ENCODE measurements around the gene GALNT13. TPM values are rescaled to one million over a fixed set of nuclear protein-coding genes. Genes with fewer than 3 reads are reported as not detected.

The GALNT13 gene
- polyA plus RNA-seq, 2 of the 4 experiments (the other 2 are of a cell fraction), result 12.1 to 15.6 TPM

GRCh38 chr2:154158101-154158500 lies 286.4 kb downstream of the GALNT13 start:
- peak overlapping the region; percentile 37 to 60 for H3K27ac ChIP-seq
- peak overlapping the region; percentile 40; the same call in 2 of the 3 replicates for H3K4me2 ChIP-seq
- FAIRE-seq, result no peak

GRCh38 chr2:154161286-154161685 lies 289.6 kb downstream of the GALNT13 start:
- Histone ChIP-seq H3K9me3 (no peaks in the 10 kb centered on the region), H3K4me1 (peaks cover 8% of the 10 kb centered on the region; the same call in 2 of the 3 replicates), H3K27ac (no peak overlapping the region), H3K4me3 (no peak overlapping the region), H3K4me2 (no peak overlapping the region)
- DNase-seq (ENCODE audit: low read depth in 1 of 2, low spot score in 1 of 2) (no peak), FAIRE-seq (no peak), ATAC-seq (no peak)
- CTCF ChIA-PET, result no interaction called here
- POLR2A ChIA-PET, result no interaction called here
- TF ChIP-seq JUN (IDR thresholded peaks at IDR 0.05), result no peak
- no peak for TF ChIP-seq ESRRA (IDR thresholded peaks at IDR 0.05; ENCODE audit: borderline replicate concordance, low read length)
- no peak for TF ChIP-seq CBX2 (IDR thresholded peaks at IDR 0.05; ENCODE audit: borderline replicate concordance, low read depth)
- no peak for TF ChIP-seq MAX (IDR thresholded peaks at IDR 0.05)
- no peak for TF ChIP-seq NR3C1 (IDR thresholded peaks at IDR 0.05)
- TF ChIP-seq USF2 (IDR thresholded peaks at IDR 0.05), result no peak
- TF ChIP-seq NPAS2 (CRISPR knock-in tag; IDR thresholded peaks at IDR 0.05; ENCODE audit: borderline replicate concordance), result no peak
- no peak for TF ChIP-seq BHLHE40 (IDR thresholded peaks at IDR 0.05; ENCODE audit: low read depth, low read length)
- TF ChIP-seq ELK1 (IDR thresholded peaks at IDR 0.05; ENCODE audit: low read depth, low read length), result no peak
- no peak for TF ChIP-seq EHMT2 (IDR thresholded peaks at IDR 0.05; ENCODE audit: low read depth)
- no peak for TF ChIP-seq HES2 (IDR thresholded peaks at IDR 0.05)
- no peak for TF ChIP-seq RARB (CRISPR knock-in tag; IDR thresholded peaks at IDR 0.05)
- WGBS (ENCODE audit: missing lambda C conversion rate), result 86% methylated on average over 2 of the region's 2 CpGs

More at GRCh38 chr2:154158101-154158500, 286.4 kb downstream of the GALNT13 start:
- Histone ChIP-seq H3K9me3 (no peaks in the 10 kb centered on the region), H3K4me3 (no peak overlapping the region), H3K4me1 (peaks cover 8% of the 10 kb centered on the region; the same call in 2 of the 3 replicates)
- POLR2A ChIA-PET, result no interaction called here
- TF ChIP-seq ESRRA (IDR thresholded peaks at IDR 0.05; ENCODE audit: borderline replicate concordance, low read length), result no peak
- TF ChIP-seq BCL3 (IDR thresholded peaks at IDR 0.05), result no peak
- TF ChIP-seq CHD4 (IDR thresholded peaks at IDR 0.05; ENCODE audit: borderline replicate concordance), result no peak
- TF ChIP-seq KDM1A (IDR thresholded peaks at IDR 0.05; ENCODE audit: low read depth), result no peak
- TF ChIP-seq SREBF2 (IDR thresholded peaks at IDR 0.05), result no peak
- no peak for TF ChIP-seq FOSL2 (IDR thresholded peaks at IDR 0.05)
- peak; percentile 42; the same call in 1 of the 2 replicates for TF ChIP-seq FOSL2 (CRISPR knock-in tag; IDR thresholded peaks at IDR 0.05)
- no peak for TF ChIP-seq JUNB (IDR thresholded peaks at IDR 0.05)
- TF ChIP-seq HDAC2 (IDR thresholded peaks at IDR 0.05), result no peak
- WGBS (ENCODE audit: missing lambda C conversion rate), result 52% methylated on average over 2 of the region's 2 CpGs
- DNase-seq (ENCODE audit: low read depth in 1 of 2, low spot score in 1 of 2), result peak in 1 of 2 experiments; percentile 11
- CTCF ChIA-PET, result no interaction called here
- ATAC-seq, result no peak

GRCh38 chr2:154170400-154170799 lies 298.7 kb downstream of the GALNT13 start:
- no peak overlapping the region for H3K27ac ChIP-seq
- no peak overlapping the region for H3K4me2 ChIP-seq
- H3K4me3 ChIP-seq, result no peak overlapping the region
- 47% methylated on average over 1 of the region's 1 CpG for WGBS (ENCODE audit: missing lambda C conversion rate)
- TF ChIP-seq KDM1A (IDR thresholded peaks at IDR 0.05; ENCODE audit: low read depth), result no peak
- TF ChIP-seq CBX2 (IDR thresholded peaks at IDR 0.05; ENCODE audit: borderline replicate concordance, low read depth), result no peak
- no peak for TF ChIP-seq REST (IDR thresholded peaks at IDR 0.05)
- TF ChIP-seq ZFP36 (IDR thresholded peaks at IDR 0.05; ENCODE audit: borderline replicate concordance, partially characterized antibody), result no peak
- TF ChIP-seq EHMT2 (IDR thresholded peaks at IDR 0.05; ENCODE audit: low read depth), result no peak
- TF ChIP-seq EP300 (IDR thresholded peaks at IDR 0.05), result no peak
- TF ChIP-seq NR3C1 (IDR thresholded peaks at IDR 0.05), result no peak
- TF ChIP-seq MAX (IDR thresholded peaks at IDR 0.05), result no peak
- TF ChIP-seq JUNB (IDR thresholded peaks at IDR 0.05), result no peak
- POLR2A ChIA-PET, result no interaction called here
- no peaks in the 10 kb centered on the region for H3K9me3 ChIP-seq
- H3K4me1 ChIP-seq, result no peaks in the 10 kb centered on the region
- DNase-seq (ENCODE audit: low read depth in 1 of 2, low spot score in 1 of 2) (no peak), ATAC-seq (no peak), FAIRE-seq (no peak)
- CTCF ChIA-PET, result no interaction called here
